Transverse colon (tissue), 4 donors: ENCODE data around the gene CACNA1I. TPM values are rescaled to one million over a fixed set of nuclear protein-coding genes. Genes with fewer than 3 reads are reported as not detected.

Experiments
- DNase-seq: peaks from one replicate; pipeline ENCODE4 v3.0.0-alpha.2; 2019
- H3K27ac ChIP-seq, 4 donors: fragments of 200-600 bp; sonication (generic); 2 replicates each; pipeline ENCODE4 v1.5.1; 2016 to 2018; ENCODE audit warnings: inconsistent platforms in 4 of 4
- H3K27me3 ChIP-seq: fragments of 200-600 bp; sonication (generic); 2 replicates; pipeline ENCODE4 v1.5.1; 2017; ENCODE audit warnings: inconsistent platforms
- H3K36me3 ChIP-seq, 4 donors: fragments of 200-600 bp; sonication (generic); 2 replicates each; pipeline ENCODE4 v1.5.1; 2017 to 2019; ENCODE audit warnings: inconsistent platforms in 4 of 4
- H3K4me1 ChIP-seq, 4 donors: fragments of 200-600 bp; sonication (generic); 2 replicates each; pipeline ENCODE4 v1.5.1; 2017 to 2020; ENCODE audit warnings: inconsistent platforms in 4 of 4
- H3K4me3 ChIP-seq, 4 donors: fragments of 200-600 bp; sonication (generic); 1 replicate in 1 of 4; 2 replicates in 3 of 4; pipeline versions ENCODE4 v1.5.1 to v1.6.1; 2017 to 2019; ENCODE audit warnings: inconsistent platforms in 4 of 4
- H3K9me3 ChIP-seq, 2 donors: fragments of 200-600 bp; sonication (generic); 2 replicates each; pipeline ENCODE4 v1.5.1; 2017 to 2019; ENCODE audit warnings: inconsistent platforms in 2 of 2
- EP300 ChIP-seq: sonication (generic); formaldehyde crosslinking; IDR thresholded peaks from one replicate; pipeline ENCODE4 v1.6.1; 2017; ENCODE audit warnings: antibody characterized with exemption, low read depth
- POLR2A ChIP-seq: fragments of 450-650 bp; IDR thresholded peaks from one replicate; pipeline ENCODE4 v1.6.1; 2016; ENCODE audit warnings: antibody characterized with exemption, mild to moderate bottlenecking, moderate library complexity
- POLR2AphosphoS5 ChIP-seq, 3 donors: sonication (generic); formaldehyde crosslinking; IDR thresholded peaks; one replicate each; pipeline ENCODE4 v1.6.1; 2016; ENCODE audit warnings: antibody characterized with exemption in 3 of 3
- WGBS, 2 donors: methylation state at CpG; one replicate each; pipeline ENCODE4 v1.1.5; 2018; ENCODE audit warnings: low coverage in 1 of 2; 5-methylcytosine and 5-hydroxymethylcytosine counted together
- in situ Hi-C, 4 donors: fragments of 200-750 bp; cut with MboI; loops; one replicate each; pipeline versions ENCODE4 v1.15.0 to v1.15.1; 2017; ENCODE audit warnings: low sequenced_read_pairs in 3 of 4, low pct_ligation_motif_present in 1 of 4, low pct_unique_long_range_greater_than_20kb in 1 of 4
- intact Hi-C: fragments of 100-400 bp; cut with DNase I; formaldehyde crosslinking; loops from one replicate; pipeline ENCODE4 v1.15.1; 2023; ENCODE audit warnings: low total_unique reads
- total RNA-seq, 4 donors: library from RNA; depleted of rRNA; stranded (reverse); fragments of >200 nt; gene quantifications; one replicate each; pipeline ENCODE4 v1.1.0, GENCODE V29; 2016
- TF ChIP-seq, protein P1 (sequence below), 5 experiments: fragments of 200-600 bp in 3 of 5; fragments of 450-650 bp in 2 of 5; sonication (generic) in 3 of 5; IDR thresholded peaks; 1 replicate in 2 of 5; 2 replicates in 3 of 5; pipeline ENCODE4 v1.5.1; 2016 to 2017; ENCODE audit warnings: antibody characterized with exemption in 5 of 5, inconsistent platforms in 3 of 5, mild to moderate bottlenecking in 2 of 5, moderate library complexity in 1 of 5

The CACNA1I gene
- total RNA-seq, 4 donors from 2014 or later, result 0.14 to 1.1 (median 0.66) TPM

DNA sequence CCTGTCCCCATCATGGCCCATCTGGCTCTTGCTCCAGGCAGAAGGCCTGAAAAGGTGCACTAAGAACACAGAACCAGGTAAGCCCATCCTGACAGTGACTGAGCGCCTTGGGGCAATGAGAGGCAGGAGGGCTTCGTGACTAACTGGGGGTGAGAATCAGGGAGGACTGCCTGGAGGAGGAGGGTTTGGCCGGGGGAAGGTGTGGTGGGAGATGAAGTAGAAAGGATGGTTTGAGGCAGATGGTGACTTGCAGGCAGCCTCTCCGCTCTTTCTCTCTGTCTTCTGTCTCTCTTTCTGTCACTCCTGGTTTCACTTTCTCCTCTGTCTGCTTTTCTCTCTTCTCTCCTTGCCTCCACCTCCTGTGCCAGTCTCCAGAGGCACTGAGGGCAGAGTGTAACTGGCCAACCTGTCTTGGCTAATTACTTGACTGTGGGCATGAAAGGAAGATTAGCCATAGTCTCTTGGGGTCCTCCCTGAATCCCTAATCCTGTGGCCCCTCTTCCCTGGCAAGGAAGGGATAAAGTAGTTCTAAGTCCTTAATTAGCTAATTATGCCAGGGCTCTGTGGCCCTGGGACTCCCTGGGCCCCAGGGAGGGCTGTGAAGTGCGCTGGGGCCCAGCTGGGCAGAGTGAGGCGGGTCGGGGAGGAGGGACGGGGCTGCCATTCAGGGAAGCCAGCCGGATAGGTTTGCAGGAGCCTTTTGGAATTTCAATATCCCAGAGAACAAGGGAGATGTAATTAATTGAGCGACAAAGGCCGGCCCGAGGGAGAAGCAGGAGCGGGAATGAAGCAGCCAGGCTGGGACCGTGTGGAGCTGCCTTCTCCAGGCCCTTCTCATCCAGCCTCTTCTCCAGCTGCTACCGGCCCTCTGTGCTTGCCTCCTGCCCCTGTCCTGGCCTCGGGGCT is 61.1 kb downstream of the CACNA1I start:
- intact Hi-C loops (no loop called here), in situ Hi-C loops (no loop called here)
- H3K4me3 ChIP-seq, result no peak overlapping the region
- WGBS, 2 donors, result 60 to 78% methylated on average over 4 to 16 of the region's 16 CpGs
- H3K36me3 ChIP-seq, result no peaks in the 10 kb centered on the region
- H3K27ac ChIP-seq, result no peak overlapping the region
- no peaks in the 10 kb centered on the region for H3K9me3 ChIP-seq
- TF ChIP-seq, protein P1, sequence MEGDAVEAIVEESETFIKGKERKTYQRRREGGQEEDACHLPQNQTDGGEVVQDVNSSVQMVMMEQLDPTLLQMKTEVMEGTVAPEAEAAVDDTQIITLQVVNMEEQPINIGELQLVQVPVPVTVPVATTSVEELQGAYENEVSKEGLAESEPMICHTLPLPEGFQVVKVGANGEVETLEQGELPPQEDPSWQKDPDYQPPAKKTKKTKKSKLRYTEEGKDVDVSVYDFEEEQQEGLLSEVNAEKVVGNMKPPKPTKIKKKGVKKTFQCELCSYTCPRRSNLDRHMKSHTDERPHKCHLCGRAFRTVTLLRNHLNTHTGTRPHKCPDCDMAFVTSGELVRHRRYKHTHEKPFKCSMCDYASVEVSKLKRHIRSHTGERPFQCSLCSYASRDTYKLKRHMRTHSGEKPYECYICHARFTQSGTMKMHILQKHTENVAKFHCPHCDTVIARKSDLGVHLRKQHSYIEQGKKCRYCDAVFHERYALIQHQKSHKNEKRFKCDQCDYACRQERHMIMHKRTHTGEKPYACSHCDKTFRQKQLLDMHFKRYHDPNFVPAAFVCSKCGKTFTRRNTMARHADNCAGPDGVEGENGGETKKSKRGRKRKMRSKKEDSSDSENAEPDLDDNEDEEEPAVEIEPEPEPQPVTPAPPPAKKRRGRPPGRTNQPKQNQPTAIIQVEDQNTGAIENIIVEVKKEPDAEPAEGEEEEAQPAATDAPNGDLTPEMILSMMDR (IDR thresholded peaks at IDR 0.05), result no peak
- TF ChIP-seq EP300 (no peak), POLR2A (no peak), POLR2AphosphoS5 (IDR thresholded peaks at IDR 0.05) (no peak)
- no peak for DNase-seq
- no peaks in the 10 kb centered on the region for H3K4me1 ChIP-seq
- H3K27me3 ChIP-seq, result no peaks in the 10 kb centered on the region

- Histone ChIP-seq H3K4me1 (no peaks in the 10 kb centered on the region), H3K4me3 (no peak overlapping the region), H3K27ac (no peak overlapping the region), H3K27me3 (no peaks in the 10 kb centered on the region), H3K36me3 (no peaks in the 10 kb centered on the region), H3K9me3 (no peaks in the 10 kb centered on the region)
- in situ Hi-C loops, result no loop called here
- TF ChIP-seq, protein P1 (IDR thresholded peaks at IDR 0.05), result no peak
- no peak for TF ChIP-seq POLR2AphosphoS5 (IDR thresholded peaks at IDR 0.05)
- TF ChIP-seq EP300, result no peak
- no peak for TF ChIP-seq POLR2A
- 57 to 60% methylated on average over 2 to 18 of the region's 18 CpGs for WGBS, 2 donors
- peak; percentile 49 for DNase-seq
- intact Hi-C loops, result no loop called here
Measured at GRCh38 chr22:39634530-39635405, 64.2 kb downstream of the CACNA1I start.

GRCh38 chr22:39635719-39636118 is 65.2 kb downstream of the CACNA1I start:
- no peak overlapping the region for H3K4me3 ChIP-seq
- H3K9me3 ChIP-seq, result no peaks in the 10 kb centered on the region
- 64 to 65% methylated on average over 4 to 6 of the region's 6 CpGs for WGBS, 2 donors
- no peak for TF ChIP-seq EP300
- no peak overlapping the region for H3K27ac ChIP-seq
- no peaks in the 10 kb centered on the region for H3K36me3 ChIP-seq
- intact Hi-C loops (no loop called here), in situ Hi-C loops (no loop called here)
- no peaks in the 10 kb centered on the region for H3K4me1 ChIP-seq
- H3K27me3 ChIP-seq, result no peaks in the 10 kb centered on the region
- DNase-seq, result no peak

DNA sequence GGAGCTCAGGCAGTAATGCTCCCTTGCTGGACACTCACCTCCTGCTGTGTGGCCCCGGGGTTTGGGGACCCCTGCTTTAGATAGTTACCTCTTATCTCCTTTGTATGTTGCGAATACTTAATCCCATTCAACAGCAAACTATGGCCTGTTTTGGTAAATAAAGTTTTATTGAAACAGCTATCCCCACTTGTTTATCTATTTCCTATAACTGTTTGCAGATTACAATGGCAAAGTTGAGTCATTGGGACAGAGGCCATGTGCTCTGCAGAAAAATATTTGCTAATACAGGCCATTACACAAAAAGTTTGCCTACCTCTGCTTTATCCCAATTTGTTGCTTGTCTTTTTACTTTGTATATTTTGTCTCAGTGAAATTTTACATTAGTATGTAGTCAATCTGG is 68.4 kb downstream of the CACNA1I start:
- TF ChIP-seq, protein P1 (IDR thresholded peaks at IDR 0.05), result no peak
- TF ChIP-seq POLR2A (no peak), EP300 (no peak), POLR2AphosphoS5 (IDR thresholded peaks at IDR 0.05) (no peak)
- H3K27me3 ChIP-seq, result peaks cover 9% of the 10 kb centered on the region
- no peak for DNase-seq
- no peaks in the 10 kb centered on the region for H3K36me3 ChIP-seq
- intact Hi-C loops, result no loop called here
- no peak overlapping the region for H3K4me3 ChIP-seq
- no peak overlapping the region for H3K27ac ChIP-seq
- H3K4me1 ChIP-seq, result no peaks in the 10 kb centered on the region
- no peaks in the 10 kb centered on the region for H3K9me3 ChIP-seq
- 64 to 72% methylated on average over 2 of the region's 2 CpGs for WGBS, 2 donors
- in situ Hi-C loops, result no loop called here
